Stomach smooth muscle (tissue), 2 donors: ENCODE results near the gene WNT7B.

Source experiments
- H3K27ac ChIP-seq: one replicate; pipeline ENCODE4 v1.7.0; 2013; ENCODE audit warnings: mild to moderate bottlenecking, low read length, inconsistent platforms
- H3K27me3 ChIP-seq, 2 donors: one replicate each; pipeline ENCODE4 v1.7.0; 2013; ENCODE audit warnings: low read length in 2 of 2; ENCODE audit not compliant: insufficient read depth in 2 of 2, control insufficient read depth in 1 of 2
- H3K36me3 ChIP-seq, 2 donors: one replicate each; pipeline ENCODE4 v1.7.0; 2013; ENCODE audit warnings: low read length in 2 of 2; ENCODE audit not compliant: control insufficient read depth in 2 of 2, insufficient read depth in 2 of 2
- H3K4me1 ChIP-seq: one replicate; pipeline ENCODE4 v1.7.0; 2013; ENCODE audit warnings: low read length; ENCODE audit not compliant: control insufficient read depth, insufficient read depth
- H3K4me3 ChIP-seq, 2 donors: one replicate each; pipeline ENCODE4 v1.7.0; 2013; ENCODE audit warnings: low read length in 2 of 2
- H3K9ac ChIP-seq, 2 donors: one replicate each; pipeline ENCODE4 v1.7.0; 2013; ENCODE audit warnings: low read length in 2 of 2, mild to moderate bottlenecking in 1 of 2
- H3K9me3 ChIP-seq, 2 donors: one replicate each; pipeline ENCODE4 v1.7.0; 2013; ENCODE audit warnings: low read length in 2 of 2; ENCODE audit not compliant: control insufficient read depth in 2 of 2
- donor health status: healthy.
- donor health status: Pancreatic carcinoma.

Gene WNT7B

DNA sequence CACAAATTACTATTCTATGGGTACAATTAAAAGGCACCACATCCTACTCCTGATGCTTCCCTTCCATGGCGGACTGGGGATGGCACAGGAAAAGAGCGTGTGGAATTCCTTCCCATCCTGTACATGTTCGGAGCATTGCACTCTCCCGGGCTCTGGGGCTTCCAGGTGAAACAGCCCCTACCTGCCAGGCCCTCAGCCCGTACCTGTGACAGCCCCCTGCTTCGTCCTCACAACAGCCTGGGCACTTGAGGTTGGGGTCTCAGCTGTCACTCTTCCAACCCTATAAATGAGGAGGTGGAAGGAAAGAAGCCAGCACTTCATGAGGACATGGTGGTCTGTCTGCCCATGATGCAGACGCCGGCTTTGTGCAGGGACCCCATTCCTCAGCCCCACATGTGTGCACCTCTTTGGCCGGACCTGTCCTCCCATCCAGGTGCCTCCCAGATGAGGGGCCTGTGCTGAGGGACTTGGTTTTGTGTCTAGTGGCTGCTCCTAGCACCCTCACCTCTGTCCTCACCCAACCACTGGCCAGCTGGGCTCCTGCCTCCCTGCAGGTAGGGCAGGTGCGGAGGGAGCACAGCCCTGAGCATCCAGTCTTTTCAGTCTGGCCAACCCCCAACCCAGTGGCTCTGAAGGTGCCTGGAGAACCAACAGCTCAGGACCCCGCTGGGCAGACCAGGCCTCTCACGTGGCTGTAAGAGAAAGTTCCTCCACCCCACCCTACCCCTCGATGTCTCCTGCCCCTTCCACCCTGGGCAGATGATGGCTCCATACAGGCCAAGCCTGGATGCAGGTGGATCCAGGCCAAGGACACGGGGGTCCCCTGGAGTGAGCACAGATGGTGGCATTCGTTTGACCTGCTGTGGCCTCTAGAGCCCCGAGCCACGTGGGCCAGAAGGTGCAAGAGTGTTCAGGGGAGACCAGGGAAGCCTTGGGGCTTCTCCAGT, 23.4 kb upstream of the WNT7B start:
- no peaks in the 10 kb centered on the region for H3K36me3 ChIP-seq
- H3K4me3 ChIP-seq, result no peak overlapping the region
- H3K9me3 ChIP-seq, result no peaks in the 10 kb centered on the region
- peaks cover 51% of the 10 kb centered on the region for H3K4me1 ChIP-seq
- H3K9ac ChIP-seq, result no peak overlapping the region
- H3K27ac ChIP-seq, result no peak overlapping the region
- H3K27me3 ChIP-seq, result no peaks in the 10 kb centered on the region

DNA sequence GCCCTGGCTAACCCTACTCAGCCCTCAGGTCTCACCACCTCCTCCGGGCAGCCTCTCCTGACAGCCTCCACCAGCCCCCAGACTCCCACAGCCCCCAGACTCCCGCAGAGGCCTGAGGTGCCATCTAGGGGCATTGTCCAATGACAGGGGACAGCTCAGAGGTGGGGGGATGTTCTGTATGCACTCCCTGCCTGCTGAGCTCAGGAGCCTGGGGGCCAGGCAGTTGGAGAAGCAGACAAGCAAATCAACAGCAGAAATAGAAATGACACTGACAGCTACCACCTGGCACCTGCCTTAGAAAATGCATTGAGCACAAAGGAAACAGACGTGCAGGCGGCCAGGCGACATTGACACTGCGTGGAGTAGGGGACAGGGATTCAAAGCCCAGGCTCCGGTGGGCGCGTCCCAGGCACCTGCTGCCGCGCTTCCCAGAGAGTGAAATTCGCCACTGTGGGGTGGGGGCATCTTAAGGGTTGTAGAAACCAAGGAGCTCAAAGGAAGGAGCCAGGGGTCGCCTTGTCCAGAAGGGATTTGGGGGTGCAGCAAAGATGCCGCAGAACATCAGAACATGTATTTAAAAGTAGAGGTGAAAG, 22.5 kb upstream of the WNT7B start:
- Histone ChIP-seq H3K27me3 (no peaks in the 10 kb centered on the region), H3K4me3 (no peak overlapping the region), H3K9ac (no peak overlapping the region), H3K9me3 (no peaks in the 10 kb centered on the region), H3K36me3 (no peaks in the 10 kb centered on the region), H3K4me1 (peaks cover 60% of the 10 kb centered on the region), H3K27ac (no peak overlapping the region)

DNA sequence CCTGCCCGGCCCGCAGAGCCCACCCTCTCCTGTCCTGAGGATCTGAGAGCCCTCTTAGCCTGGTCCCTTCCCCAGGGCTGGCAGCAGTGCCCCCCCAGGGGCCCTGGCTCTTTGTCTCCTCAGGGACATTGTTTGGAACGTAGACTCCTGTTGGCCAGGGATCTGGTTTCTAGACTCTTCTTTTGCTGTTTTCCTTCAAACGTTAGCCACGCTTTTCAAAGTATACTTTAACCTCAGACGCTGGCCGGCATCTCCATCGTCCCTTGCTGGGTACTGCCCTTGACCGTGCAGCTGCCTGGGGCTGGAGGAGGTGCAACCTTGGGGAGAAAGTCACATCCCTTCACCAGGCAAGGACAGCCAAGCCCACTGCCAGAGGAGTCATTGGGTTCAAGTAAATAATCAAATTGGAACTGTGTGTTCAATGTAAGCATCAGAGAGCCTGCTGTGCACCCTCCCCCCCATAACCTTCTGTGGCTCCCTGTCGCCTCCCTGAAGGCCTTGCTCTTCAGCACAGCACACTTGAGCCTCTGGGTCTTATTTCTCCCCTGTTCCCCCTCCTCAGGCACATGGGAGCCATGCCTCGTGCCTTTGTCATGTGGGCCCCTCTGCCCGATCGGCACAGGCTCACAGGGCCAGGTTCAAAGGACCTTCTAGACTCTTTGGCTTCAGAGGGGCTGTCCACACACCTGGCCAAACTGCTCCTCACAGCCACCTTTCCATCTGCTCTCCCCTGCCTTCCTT, 21.8 kb upstream of the WNT7B start:
- Histone ChIP-seq H3K36me3 (no peaks in the 10 kb centered on the region), H3K9me3 (no peaks in the 10 kb centered on the region), H3K4me1 (peaks cover 61% of the 10 kb centered on the region), H3K9ac (peak overlapping the region in 1 of 2 donors; percentile 2), H3K4me3 (no peak overlapping the region), H3K27ac (no peak overlapping the region), H3K27me3 (no peaks in the 10 kb centered on the region)

DNA sequence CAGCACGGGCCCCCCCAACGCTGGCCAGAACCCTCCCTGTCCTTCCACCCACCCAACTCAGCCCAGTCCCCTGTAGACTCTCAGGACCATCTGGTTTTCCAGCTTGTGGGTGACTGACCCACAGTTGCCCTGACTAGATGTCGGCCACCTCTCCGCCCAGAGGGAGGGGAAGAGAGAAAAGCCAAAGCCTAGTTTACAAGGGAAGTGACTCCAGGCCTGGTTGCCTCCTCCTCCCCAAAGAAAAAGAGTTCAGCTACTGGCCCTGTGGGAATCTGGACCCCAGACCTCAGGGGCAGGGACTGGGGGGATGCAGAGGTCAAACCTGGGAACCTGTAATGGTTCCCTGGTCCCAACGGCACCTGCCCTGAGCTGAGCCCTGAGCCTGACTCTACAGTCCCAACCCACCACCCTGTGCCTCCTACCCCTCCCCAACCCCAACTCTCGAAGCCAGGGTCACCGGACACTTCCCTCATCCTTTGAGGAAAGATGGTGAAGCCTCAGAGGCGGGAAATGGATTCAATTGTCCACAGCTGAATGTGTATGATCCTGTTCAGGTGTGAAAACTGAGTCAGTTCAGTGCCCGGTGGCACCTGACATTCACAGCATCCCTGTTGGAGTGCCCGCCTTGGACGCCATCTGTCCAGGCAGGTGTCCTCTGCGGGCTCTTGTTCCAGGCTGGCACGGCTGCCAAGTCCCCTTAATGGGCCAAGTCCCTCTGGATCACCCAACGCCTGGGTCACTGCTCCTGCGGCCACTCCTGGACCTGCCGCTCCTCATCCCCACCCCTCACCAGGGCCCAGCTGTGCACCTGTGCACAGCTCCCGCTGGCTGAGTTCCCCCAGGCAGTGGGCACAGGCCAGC, 21.0 kb upstream of the WNT7B start:
- H3K4me3 ChIP-seq, result peak overlapping the region in 1 of 2 donors; percentile 29
- no peaks in the 10 kb centered on the region for H3K27me3 ChIP-seq
- H3K36me3 ChIP-seq, result no peaks in the 10 kb centered on the region
- H3K9ac ChIP-seq, result peak overlapping the region; percentile 13 to 52
- peak overlapping the region; percentile 73 for H3K27ac ChIP-seq
- H3K9me3 ChIP-seq, result no peaks in the 10 kb centered on the region
- peaks cover 59% of the 10 kb centered on the region for H3K4me1 ChIP-seq

DNA sequence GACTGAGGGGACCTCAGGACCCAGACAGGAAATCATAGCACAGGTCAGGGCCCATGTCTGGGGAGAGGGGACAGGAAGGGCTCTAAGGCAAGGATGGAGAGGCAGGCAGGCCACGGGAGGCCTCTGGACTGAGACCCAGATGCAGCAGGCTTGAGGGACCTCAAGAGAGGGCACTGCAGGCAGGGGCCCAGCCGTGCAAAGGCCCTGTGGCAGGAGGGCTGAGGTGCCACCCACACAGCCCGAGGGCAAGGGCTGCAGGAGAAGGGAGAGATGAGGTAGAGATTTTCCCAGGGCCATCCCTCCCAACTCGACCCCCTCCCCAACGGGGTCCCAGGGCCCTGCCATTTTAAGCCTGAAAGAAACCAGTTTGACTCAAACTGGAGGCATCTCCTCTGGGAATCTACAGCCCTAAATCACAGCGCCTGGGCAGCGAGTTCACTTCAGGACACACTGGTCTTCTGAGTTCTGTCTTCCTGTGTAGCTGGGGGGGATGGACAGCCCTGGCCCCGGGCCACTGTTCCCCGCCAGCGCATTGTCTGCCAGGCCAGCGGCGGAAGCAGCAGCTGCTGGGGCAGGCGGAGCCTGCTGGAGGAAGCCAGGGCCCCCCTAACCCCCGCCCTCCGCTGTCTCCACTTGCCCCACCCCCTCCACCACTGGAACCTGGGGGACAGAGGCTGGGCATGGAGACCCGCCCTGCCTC, 20.3 kb upstream of the WNT7B start:
- H3K4me1 ChIP-seq, result peaks cover 58% of the 10 kb centered on the region
- H3K27me3 ChIP-seq, result no peaks in the 10 kb centered on the region
- H3K4me3 ChIP-seq, result peak overlapping the region; percentile 22 to 47
- no peaks in the 10 kb centered on the region for H3K9me3 ChIP-seq
- H3K27ac ChIP-seq, result peak overlapping the region; percentile 77
- H3K9ac ChIP-seq, result peak overlapping the region; percentile 21 to 52
- no peaks in the 10 kb centered on the region for H3K36me3 ChIP-seq

DNA sequence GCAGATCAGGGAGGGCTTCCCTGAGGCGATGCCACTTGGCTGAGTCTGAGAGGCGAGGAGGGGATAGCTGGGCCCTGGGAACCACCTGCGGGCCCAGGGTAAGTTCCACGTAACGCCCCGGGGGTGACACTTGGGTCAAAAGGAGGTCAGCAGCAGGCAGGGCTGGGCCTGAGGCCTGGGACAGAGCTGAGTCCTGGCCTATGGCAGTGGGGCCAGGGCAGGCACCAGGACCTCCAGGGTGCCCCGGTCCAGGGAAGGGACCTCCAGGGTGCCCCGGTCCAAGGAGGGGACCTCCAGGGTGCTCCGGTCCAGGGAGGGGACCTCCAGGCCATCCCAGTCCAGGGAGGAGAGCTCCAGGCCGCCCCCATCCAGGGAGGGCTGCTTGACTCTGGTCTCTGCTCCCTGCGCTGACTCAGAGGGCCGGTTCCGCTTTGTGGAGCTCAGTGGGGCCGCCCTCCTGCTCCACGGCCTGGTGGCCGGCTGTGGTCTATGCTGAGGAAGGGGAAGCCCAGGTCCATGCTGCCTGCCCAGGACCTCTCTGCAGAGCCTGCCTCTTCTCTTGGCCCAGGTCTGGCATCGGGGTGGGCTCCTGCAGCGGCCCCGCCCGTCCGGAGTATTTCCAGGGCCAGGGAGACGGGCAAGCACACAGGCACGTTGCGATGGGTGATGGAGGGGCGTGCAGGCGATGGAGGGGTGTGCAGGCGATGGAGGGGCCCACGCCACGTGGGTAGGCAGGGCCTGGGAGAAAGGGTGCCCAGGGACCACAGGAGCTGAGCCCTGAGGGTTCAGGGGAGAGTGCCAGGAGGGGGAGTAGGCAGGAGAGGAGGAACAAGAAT, 19.5 kb upstream of the WNT7B start:
- Histone ChIP-seq H3K4me1 (peaks cover 52% of the 10 kb centered on the region), H3K27ac (peak overlapping the region; percentile 77), H3K9ac (peak overlapping the region; percentile 21 to 42), H3K4me3 (peak overlapping the region; percentile 22 to 47), H3K27me3 (no peaks in the 10 kb centered on the region), H3K36me3 (no peaks in the 10 kb centered on the region), H3K9me3 (no peaks in the 10 kb centered on the region)

DNA sequence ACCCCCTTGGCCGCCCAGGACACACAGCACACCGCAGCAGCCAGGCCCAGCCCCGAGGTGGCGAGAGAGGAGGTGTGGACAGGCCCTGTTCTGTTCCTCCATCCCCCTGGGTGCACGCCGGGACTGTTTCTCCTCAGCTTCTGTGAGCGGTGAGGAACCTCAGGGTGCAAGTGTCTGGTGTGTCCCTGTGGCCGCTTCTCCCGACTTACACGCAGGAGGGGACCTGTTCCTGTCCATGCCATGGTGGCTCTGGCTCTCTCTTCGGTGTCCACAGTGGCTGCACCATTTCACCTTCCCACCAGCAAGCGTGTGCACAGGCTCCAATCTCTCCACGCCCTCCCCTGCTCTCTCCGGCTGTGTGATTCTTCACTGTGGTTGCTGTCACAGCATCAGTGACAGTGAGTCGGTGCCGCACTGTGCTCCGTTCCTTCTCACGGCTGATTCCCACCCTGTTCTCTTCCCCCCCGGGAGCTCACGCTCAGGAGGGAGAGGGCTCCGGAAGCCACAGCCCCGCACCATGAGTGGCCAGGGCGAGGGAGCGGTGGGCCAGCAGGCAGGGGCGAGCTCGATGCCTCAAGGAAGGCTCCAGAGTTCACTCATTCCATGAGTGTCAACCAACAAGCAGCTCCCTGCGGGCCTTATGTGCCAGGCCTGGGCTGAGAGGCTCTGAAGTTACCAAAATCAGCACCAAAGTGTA, 18.6 kb upstream of the WNT7B start:
- Histone ChIP-seq H3K9ac (no peak overlapping the region), H3K27ac (no peak overlapping the region), H3K4me1 (peaks cover 46% of the 10 kb centered on the region), H3K9me3 (no peaks in the 10 kb centered on the region), H3K36me3 (no peaks in the 10 kb centered on the region), H3K27me3 (no peaks in the 10 kb centered on the region), H3K4me3 (peak overlapping the region in 1 of 2 donors; percentile 15)

DNA sequence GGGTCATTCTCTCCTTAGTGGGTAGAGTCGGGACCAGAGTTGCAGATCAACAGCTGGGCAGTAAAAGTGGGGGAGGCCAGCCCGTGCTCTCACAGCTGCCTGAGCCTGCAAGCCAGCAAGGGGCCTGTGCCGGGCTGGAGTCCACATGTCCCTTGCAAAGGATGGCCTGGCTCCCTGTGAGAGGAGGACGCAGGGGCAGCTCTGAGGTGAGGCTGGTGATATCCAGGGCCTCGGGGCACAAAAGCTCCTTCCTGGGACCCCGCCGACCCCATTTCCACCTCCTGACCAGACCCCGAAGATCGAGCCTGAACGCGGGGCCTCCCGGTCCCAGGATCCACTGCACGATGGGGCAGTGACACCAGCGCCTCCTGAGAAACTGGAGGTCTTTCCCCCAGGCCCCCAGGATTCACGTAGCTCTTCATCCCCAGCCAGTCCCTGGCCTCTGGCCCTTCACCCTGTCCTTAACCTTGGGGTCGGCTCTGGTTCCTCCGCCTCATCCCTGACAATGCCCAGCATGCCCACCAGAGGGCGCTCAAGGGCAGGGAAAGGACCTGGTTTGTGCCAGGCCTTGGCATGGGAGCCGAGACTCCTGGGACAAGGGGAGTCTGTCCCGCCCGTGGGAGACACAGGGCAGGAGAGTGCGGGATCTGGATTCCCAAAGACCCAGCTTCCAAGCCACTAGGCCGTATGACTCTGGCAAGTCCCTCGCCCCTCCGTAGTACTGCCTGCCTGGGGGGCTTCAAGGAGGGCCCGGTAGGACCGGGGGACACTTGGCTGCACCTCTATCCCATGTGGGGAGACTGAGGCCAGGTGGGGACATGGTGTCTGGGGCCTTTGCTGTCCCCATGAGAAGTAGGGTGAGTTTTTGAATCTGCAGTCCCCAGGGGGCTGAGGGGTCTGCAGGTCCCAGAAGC, 17.8 kb upstream of the WNT7B start:
- H3K9ac ChIP-seq, result peak overlapping the region in 1 of 2 donors; percentile 14
- H3K4me1 ChIP-seq, result peaks cover 46% of the 10 kb centered on the region
- no peaks in the 10 kb centered on the region for H3K27me3 ChIP-seq

More for the DNA sequence above, 17.8 kb upstream of the WNT7B start:
- Histone ChIP-seq H3K9me3 (no peaks in the 10 kb centered on the region), H3K27ac (no peak overlapping the region), H3K4me3 (peak overlapping the region in 1 of 2 donors; percentile 15), H3K36me3 (no peaks in the 10 kb centered on the region)
